Stimulated activated CD4-positive, alpha-beta T cell treated with anti-CD3 and anti-CD28 coated beads, Interleukin-1b, Interleukin-23, amount 100 ng/mL, for 4 hours (primary cell): ENCODE results near the gene PCSK7.

Experiments
- DNase-seq, 2 donors: peaks; one replicate each; pipeline ENCODE4 v3.0.0-alpha.2; 2020; ENCODE audit warnings: low read depth in 2 of 2

PCSK7 gene

DNA sequence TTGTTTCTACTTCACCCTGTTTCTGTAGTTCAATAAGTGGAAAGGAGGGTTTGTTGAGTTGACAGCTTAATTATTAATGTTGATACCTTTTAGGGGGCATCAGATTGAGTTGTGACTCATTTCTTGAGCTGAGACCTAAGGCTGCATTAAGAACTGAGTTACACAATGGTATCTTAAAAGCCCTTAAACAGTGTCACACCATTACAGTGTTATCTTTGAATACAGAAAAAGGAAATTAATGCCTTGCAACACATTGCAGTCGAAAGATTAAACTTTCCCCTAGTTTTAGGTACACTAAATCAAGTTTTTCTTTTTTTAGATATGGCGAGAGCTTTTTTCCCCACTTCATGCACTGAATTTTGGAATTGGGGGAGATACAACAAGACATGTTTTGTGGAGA lies 71.0 kb downstream of the PCSK7 start:
- no peak for DNase-seq

DNA sequence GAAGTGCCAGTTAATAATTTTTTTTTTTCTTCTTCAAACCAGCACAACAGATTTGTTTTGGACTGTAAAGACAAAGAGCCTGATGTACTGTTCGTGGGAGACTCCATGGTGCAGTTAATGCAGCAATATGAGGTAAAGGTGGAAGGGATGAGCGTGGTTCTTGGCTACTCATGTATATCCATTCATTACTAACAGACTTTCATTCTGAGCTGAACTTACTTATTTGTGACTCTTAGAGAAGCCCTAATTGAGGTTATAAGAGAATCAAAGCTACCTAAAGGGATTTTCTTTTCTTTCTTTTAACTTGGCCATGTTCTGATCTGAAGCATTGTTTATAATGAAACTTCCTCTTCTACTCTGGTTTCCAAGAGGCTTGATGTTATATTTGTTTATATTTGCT lies 72.0 kb downstream of the PCSK7 start:
- no peak for DNase-seq

DNA sequence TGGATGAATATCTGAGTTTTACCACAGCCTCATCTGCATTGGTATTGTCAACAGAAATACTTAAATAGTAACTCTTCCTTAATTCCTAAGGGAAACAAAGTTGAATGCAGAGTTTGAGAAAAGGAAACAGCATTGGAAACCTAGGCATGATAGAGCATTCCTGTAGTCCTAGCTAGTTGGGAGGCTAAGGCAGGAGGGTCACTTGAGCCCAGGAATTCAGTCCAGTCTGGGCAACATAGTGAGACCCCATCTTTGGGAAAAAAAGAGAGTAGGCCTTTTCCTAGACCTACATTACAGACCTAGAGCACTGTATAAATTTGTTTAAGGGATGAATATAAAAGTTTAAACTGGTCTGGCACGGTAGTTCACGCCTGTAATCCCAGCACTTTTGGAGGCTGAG lies 74.4 kb downstream of the PCSK7 start:
- no peak for DNase-seq

DNA sequence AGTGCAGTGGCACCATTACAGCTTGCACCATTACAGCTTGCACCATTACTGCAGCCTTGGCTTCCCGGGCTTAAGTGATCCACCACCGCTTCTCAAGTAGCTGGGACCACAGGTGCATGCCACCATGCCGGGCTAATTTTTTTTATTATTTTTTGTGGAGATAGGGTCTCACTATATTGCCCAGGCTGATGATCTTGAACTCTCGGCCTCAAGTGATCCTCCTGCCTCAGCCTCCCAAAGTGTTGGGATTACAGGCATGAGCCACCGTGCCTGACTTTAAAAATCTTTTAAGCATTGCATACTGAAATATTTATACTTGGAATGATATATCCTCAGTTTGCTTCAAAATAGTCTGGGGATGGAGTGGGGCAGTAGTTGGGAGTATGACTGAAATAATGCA lies 77.4 kb downstream of the PCSK7 start:
- DNase-seq = no peak
